H1 (cell line): ENCODE measurements around the gene SH2D5. TPM values are rescaled to one million over a fixed set of nuclear protein-coding genes. Genes with fewer than 3 reads are reported as not detected.

Source experiments
- BCL11A ChIP-seq, 2 experiments: IDR thresholded peaks; one replicate each; pipeline ENCODE4 v1.6.1; 2011; ENCODE audit warnings: low read depth in 2 of 2, low read length in 2 of 2, mild to moderate bottlenecking in 2 of 2
- CBX8 ChIP-seq: fragments of 300-800, 300-1000 bp; sonication (generic); IDR thresholded peaks from 2 replicates; pipeline ENCODE4 v1.7.1; 2016; ENCODE audit warnings: low read depth, low read length, borderline replicate concordance
- CHD2 ChIP-seq: IDR thresholded peaks from 2 replicates; pipeline ENCODE4 v1.6.1; 2012; ENCODE audit warnings: low read length, improper control_type of control experiment
- E2F6 ChIP-seq: IDR thresholded peaks from 2 replicates; pipeline ENCODE4 v1.6.1; 2012; ENCODE audit warnings: inconsistent platforms
- GABPA ChIP-seq: IDR thresholded peaks from 2 replicates; pipeline ENCODE4 v1.6.1; 2011; ENCODE audit warnings: mild to moderate bottlenecking, low read length, moderate library complexity, borderline replicate concordance; ENCODE audit not compliant: insufficient read depth
- JUND ChIP-seq: IDR thresholded peaks from 2 replicates; pipeline ENCODE4 v1.6.1; 2011; ENCODE audit warnings: mild to moderate bottlenecking, improper control_type of control experiment, low read length
- MAX ChIP-seq: IDR thresholded peaks from 2 replicates; pipeline ENCODE4 v1.6.1; 2012; ENCODE audit warnings: inconsistent platforms
- NANOG ChIP-seq: IDR thresholded peaks from 2 replicates; pipeline ENCODE4 v1.6.1; 2011; ENCODE audit warnings: low read length, low read depth, mild to moderate bottlenecking, inconsistent platforms; ENCODE audit not compliant: insufficient read depth, poor library complexity, severe bottlenecking
- RBBP5 ChIP-seq: IDR thresholded peaks from 2 replicates; pipeline ENCODE4 v1.7.1; 2012; ENCODE audit warnings: low read depth, mild to moderate bottlenecking, inconsistent platforms, low read length, moderate library complexity, borderline replicate concordance
- RXRA ChIP-seq: IDR thresholded peaks from 2 replicates; pipeline ENCODE4 v1.6.1; 2011; ENCODE audit warnings: low read depth, mild to moderate bottlenecking, low read length, moderate library complexity; ENCODE audit not compliant: insufficient read depth
- TAF1 ChIP-seq: IDR thresholded peaks from 2 replicates; pipeline ENCODE4 v1.6.1; 2011; ENCODE audit warnings: mild to moderate bottlenecking, low read depth, low read length
- polyA plus RNA-seq, 7 experiments: library from polyadenylated mRNA; depleted of rRNA in 3 of 7; stranded (reverse) in 5 of 7; unstranded in 2 of 7; fragments of >200 nt in 5 of 7; fragments of 200-250 nt in 2 of 7; gene quantifications; 1 replicate in 5 of 7; 2 replicates in 1 of 7; 4 replicates in 1 of 7; pipeline versions ENCODE4 v1.2.1 to v1.2.3, GENCODE V29; 2011 to 2013; ENCODE audit warnings: missing spikeins in 2 of 7, mixed read lengths in 2 of 7
- total RNA-seq: library from RNA; stranded (reverse); fragmentation: NEBNext Ultra II Directional; extraction: Animal tissue kit (Norgen Biotek cat#: 25700); gene quantifications from 2 replicates; pipeline ENCODE4 v1.2.1, GENCODE V29; 2021

SH2D5 gene
- total and polyA plus RNA-seq, 2 of the 8 experiments (the other 6 are each of a cell fraction or from before 2014, with no cell fraction given): 13.2 to 18.4 TPM

GRCh38 chr1:20683614-20684013 lies 48.9 kb downstream of the SH2D5 start (continued):
- TF ChIP-seq MAX: no peak
- no peak for TF ChIP-seq JUND
- no peak for TF ChIP-seq NANOG
- no peak for TF ChIP-seq E2F6
- no peak for TF ChIP-seq CBX8
- no peak for TF ChIP-seq RXRA
- TF ChIP-seq GABPA: no peak
- TF ChIP-seq RBBP5: no peak
- TF ChIP-seq TAF1: no peak
- no peak for TF ChIP-seq BCL11A (IDR thresholded peaks at IDR 0.05; ENCODE audit: low read depth in 2 of 2, low read length in 2 of 2)
- no peak for TF ChIP-seq CHD2
